ENCODE data around the gene SLC35B4. TPM values are rescaled to one million over a fixed set of nuclear protein-coding genes. Genes with fewer than 3 reads are reported as not detected.

The SLC35B4 gene
- total RNA-seq, 2 donors from 2014 or later: 35.6 to 42.2 TPM

GRCh38 chr7:134365341-134366054 lies 48.8 kb upstream of the SLC35B4 start:
- H3K4me1 ChIP-seq (ENCODE audit: control insufficient read depth, insufficient read depth, low read length): no peaks in the 10 kb centered on the region
- no peak for TF ChIP-seq CTCF (conservative IDR thresholded peaks at IDR 0.05)
- peaks cover 2% of the 10 kb centered on the region for H3K27me3 ChIP-seq (ENCODE audit: control insufficient read depth, insufficient read depth, low read length, poor library complexity, severe bottlenecking)
- Mint-ChIP-seq H3K9me3 (no peaks in the 10 kb centered on the region), H3K36me3 (ENCODE audit: low read depth) (no peaks in the 10 kb centered on the region), H3K27me3 (ENCODE audit: insufficient read depth) (peaks cover 11% of the 10 kb centered on the region), H3K4me3 (no peak overlapping the region), H3K27ac (no peak overlapping the region), H3K4me1 (no peaks in the 10 kb centered on the region)
- no peaks in the 10 kb centered on the region for H3K36me3 ChIP-seq (ENCODE audit: control insufficient read depth, insufficient read depth, low read length)
- 90 to 95% methylated on average over 4 to 6 of the region's 6 CpGs for WGBS, 2 experiments (ENCODE audit: insufficient coverage in 1 of 2, insufficient read length in 1 of 2)
- H3K4me3 ChIP-seq (ENCODE audit: low read length): no peak overlapping the region
- H3K9me3 ChIP-seq (ENCODE audit: control insufficient read depth, low read length): no peaks in the 10 kb centered on the region
- H3K27ac ChIP-seq (ENCODE audit: low read depth, low read length): no peak overlapping the region
- no peak overlapping the region for H3K9ac ChIP-seq (ENCODE audit: extremely low read depth, low read length, poor library complexity, severe bottlenecking)
- DNase-seq: no peak

DNA sequence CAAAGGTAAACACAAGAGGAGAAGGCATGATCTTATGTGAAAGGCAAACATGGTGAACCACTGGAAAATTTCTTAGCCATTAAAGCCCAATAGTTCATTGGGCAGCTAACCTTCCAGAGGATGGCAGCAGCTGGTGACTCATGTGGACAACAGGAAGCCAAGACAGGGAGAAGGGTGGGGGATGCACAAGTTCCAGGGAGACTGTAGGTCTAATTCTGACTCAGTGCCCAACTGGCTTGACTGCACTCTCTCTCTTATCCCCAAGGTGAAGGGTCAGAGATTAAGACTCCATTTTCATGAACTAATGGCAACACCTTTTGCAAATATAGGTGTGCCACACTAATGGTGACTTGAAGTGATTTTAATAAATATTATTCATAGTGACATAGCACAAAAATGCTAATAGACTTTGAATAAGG lies 47.9 kb upstream of the SLC35B4 start:
- Mint-ChIP-seq H3K27ac (no peak overlapping the region), H3K36me3 (ENCODE audit: low read depth) (no peaks in the 10 kb centered on the region), H3K27me3 (ENCODE audit: insufficient read depth) (peaks cover 11% of the 10 kb centered on the region), H3K4me1 (no peaks in the 10 kb centered on the region), H3K4me3 (no peak overlapping the region), H3K9me3 (no peaks in the 10 kb centered on the region)
- H3K36me3 ChIP-seq (ENCODE audit: control insufficient read depth, insufficient read depth, low read length): no peaks in the 10 kb centered on the region
- H3K27me3 ChIP-seq (ENCODE audit: control insufficient read depth, insufficient read depth, low read length, poor library complexity, severe bottlenecking): peaks cover 5% of the 10 kb centered on the region
- no peak for TF ChIP-seq CTCF (conservative IDR thresholded peaks at IDR 0.05)
- DNase-seq: no peak
- H3K9me3 ChIP-seq (ENCODE audit: control insufficient read depth, low read length): no peaks in the 10 kb centered on the region
- H3K4me1 ChIP-seq (ENCODE audit: control insufficient read depth, insufficient read depth, low read length): no peaks in the 10 kb centered on the region
- no peak overlapping the region for H3K4me3 ChIP-seq (ENCODE audit: low read length)
- H3K27ac ChIP-seq (ENCODE audit: low read depth, low read length): no peak overlapping the region
- no peak overlapping the region for H3K9ac ChIP-seq (ENCODE audit: extremely low read depth, low read length, poor library complexity, severe bottlenecking)

DNA sequence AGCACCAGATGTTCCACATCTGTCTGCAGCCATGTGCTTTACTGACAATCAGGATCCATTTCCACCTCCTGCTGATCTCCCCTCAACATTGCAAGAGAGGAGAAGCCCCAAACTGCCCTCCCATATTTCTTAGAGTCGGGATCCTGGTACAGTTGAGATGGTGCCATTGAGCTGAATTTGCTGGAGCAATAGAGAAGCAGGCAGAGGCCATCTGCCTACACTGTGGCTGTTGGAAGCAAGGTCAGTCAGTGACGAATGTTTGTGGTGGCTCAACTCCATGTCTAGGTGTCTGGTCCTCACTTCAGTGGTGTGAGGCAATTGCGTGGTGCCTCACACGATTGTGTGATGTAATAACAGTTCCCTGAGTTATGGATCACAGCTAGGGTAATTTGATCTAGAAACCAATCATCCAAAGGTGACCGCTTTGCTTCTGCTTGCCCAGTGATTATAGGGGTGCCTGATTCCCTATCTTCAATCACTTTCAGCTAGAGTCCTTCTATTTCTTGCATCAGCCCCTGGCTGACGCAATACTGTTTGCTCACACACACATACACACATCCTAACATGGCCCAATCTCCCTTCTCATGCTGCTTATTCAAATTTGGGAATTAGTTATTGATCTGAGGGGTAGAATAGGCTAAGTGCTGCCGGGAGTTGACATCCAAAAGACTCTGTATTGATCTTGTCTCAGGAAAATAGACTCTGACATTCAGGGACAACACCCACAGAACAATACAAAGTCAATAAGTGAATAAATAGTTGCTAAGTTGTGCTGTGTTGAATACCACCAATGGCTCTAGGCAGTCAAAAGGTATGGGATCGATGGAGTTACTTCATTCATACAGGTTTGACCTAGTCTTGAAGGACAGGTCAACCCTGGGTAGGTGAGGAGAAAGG lies 46.1 kb upstream of the SLC35B4 start:
- Histone ChIP-seq H3K9ac (ENCODE audit: extremely low read depth, low read length, poor library complexity, severe bottlenecking) (no peak overlapping the region), H3K27ac (ENCODE audit: low read depth, low read length) (no peak overlapping the region), H3K4me3 (ENCODE audit: low read length) (no peak overlapping the region), H3K27me3 (ENCODE audit: control insufficient read depth, insufficient read depth, low read length, poor library complexity, severe bottlenecking) (peaks cover 5% of the 10 kb centered on the region), H3K9me3 (ENCODE audit: control insufficient read depth, low read length) (no peaks in the 10 kb centered on the region), H3K4me1 (ENCODE audit: control insufficient read depth, insufficient read depth, low read length) (no peaks in the 10 kb centered on the region), H3K36me3 (ENCODE audit: control insufficient read depth, insufficient read depth, low read length) (no peaks in the 10 kb centered on the region)
- H3K36me3 Mint-ChIP-seq (ENCODE audit: low read depth): no peaks in the 10 kb centered on the region
- TF ChIP-seq CTCF (conservative IDR thresholded peaks at IDR 0.05): no peak
- no peak for DNase-seq
- H3K4me1 Mint-ChIP-seq: no peaks in the 10 kb centered on the region
- WGBS, 2 experiments (ENCODE audit: insufficient coverage in 1 of 2, insufficient read length in 1 of 2): 93 to 94% methylated on average over 4 to 8 of the region's 8 CpGs
- no peak overlapping the region for H3K27ac Mint-ChIP-seq
- peaks cover 8% of the 10 kb centered on the region for H3K27me3 Mint-ChIP-seq (ENCODE audit: insufficient read depth)
- no peaks in the 10 kb centered on the region for H3K9me3 Mint-ChIP-seq
- no peak overlapping the region for H3K4me3 Mint-ChIP-seq

Data from endodermal cell (in vitro differentiated cells).